Gastroesophageal sphincter (tissue), 3 donors: ENCODE data around the gene EXOC2.

ENCODE experiments used
- POLR2AphosphoS5 ChIP-seq: sonication (generic); formaldehyde crosslinking; IDR thresholded peaks from one replicate; pipeline ENCODE4 v1.6.1; 2017; ENCODE audit warnings: antibody characterized with exemption
- TF ChIP-seq, protein P1 (sequence below), 4 experiments: fragments of 200-600 bp in 2 of 4; fragments of 450-650 bp in 2 of 4; sonication (generic) in 1 of 4; IDR thresholded peaks; one replicate each; pipeline ENCODE4 v1.5.1; 2017 to 2019; ENCODE audit warnings: antibody characterized with exemption in 4 of 4, mild to moderate bottlenecking in 2 of 4, moderate library complexity in 2 of 4

GRCh38 chr6:540490-540889 is 152.4 kb downstream of the EXOC2 start:
- TF ChIP-seq, protein P1, sequence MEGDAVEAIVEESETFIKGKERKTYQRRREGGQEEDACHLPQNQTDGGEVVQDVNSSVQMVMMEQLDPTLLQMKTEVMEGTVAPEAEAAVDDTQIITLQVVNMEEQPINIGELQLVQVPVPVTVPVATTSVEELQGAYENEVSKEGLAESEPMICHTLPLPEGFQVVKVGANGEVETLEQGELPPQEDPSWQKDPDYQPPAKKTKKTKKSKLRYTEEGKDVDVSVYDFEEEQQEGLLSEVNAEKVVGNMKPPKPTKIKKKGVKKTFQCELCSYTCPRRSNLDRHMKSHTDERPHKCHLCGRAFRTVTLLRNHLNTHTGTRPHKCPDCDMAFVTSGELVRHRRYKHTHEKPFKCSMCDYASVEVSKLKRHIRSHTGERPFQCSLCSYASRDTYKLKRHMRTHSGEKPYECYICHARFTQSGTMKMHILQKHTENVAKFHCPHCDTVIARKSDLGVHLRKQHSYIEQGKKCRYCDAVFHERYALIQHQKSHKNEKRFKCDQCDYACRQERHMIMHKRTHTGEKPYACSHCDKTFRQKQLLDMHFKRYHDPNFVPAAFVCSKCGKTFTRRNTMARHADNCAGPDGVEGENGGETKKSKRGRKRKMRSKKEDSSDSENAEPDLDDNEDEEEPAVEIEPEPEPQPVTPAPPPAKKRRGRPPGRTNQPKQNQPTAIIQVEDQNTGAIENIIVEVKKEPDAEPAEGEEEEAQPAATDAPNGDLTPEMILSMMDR (IDR thresholded peaks at IDR 0.05), result no peak
- TF ChIP-seq POLR2AphosphoS5, result no peak
